A549 (cell line): ENCODE data around the gene BMPER.

Experiments
- CTCF ChIP-seq: fragments of >200 bp; sonication (Bioruptor Twin); formaldehyde crosslinking; IDR thresholded peaks from 3 replicates; pipeline ENCODE4 v1.5.1; 2016
- ESRRA ChIP-seq: fragments of 150-350 bp; IDR thresholded peaks from 2 replicates; pipeline ENCODE4 v1.6.1; 2014; ENCODE audit warnings: mild to moderate bottlenecking, low read length, borderline replicate concordance
- HDAC2 ChIP-seq: fragments of 200-600 bp; sonication (generic); IDR thresholded peaks from 2 replicates; pipeline ENCODE4 v1.6.1; 2016
- JUN ChIP-seq, 2 experiments: fragments of >200 bp; sonication (Bioruptor Twin); formaldehyde crosslinking; IDR thresholded peaks; 2 replicates in 1 of 2; 3 replicates in 1 of 2; pipeline ENCODE4 v1.6.1; 2016 to 2017

- TF ChIP-seq ESRRA (no peak), CTCF (no peak), HDAC2 (no peak), JUN (IDR thresholded peaks at IDR 0.05) (no peak)
Measured at GRCh38 chr7:33952824-33953223, 47.5 kb downstream of the BMPER start.
